Measurements from ENCODE around the gene GAN.

GRCh38 chr16:81419806-81420205 lies 105.0 kb downstream of the GAN start:
- TF ChIP-seq MAX (IDR thresholded peaks at IDR 0.05): no peak
- no peak for TF ChIP-seq CTCF (IDR thresholded peaks at IDR 0.05 in 2 of 3, conservative IDR thresholded peaks at IDR 0.05 in 1 of 3; ENCODE audit: borderline replicate concordance in 1 of 3, insufficient read depth in 1 of 3, low read depth in 2 of 3, low read length in 2 of 3)
- TF ChIP-seq RAD21 (IDR thresholded peaks at IDR 0.05; ENCODE audit: low read depth): no peak

Data from HCT116 (cell line).